IPS-15b (cell line): ENCODE measurements around the gene CLEC16A.

Source experiments
- H3K27me3 ChIP-seq: one replicate; pipeline ENCODE4 v1.6.1; 2013; ENCODE audit warnings: low read length; ENCODE audit not compliant: control insufficient read depth, insufficient read depth
- H3K36me3 ChIP-seq: one replicate; pipeline ENCODE4 v1.6.1; 2013; ENCODE audit warnings: low read length; ENCODE audit not compliant: control insufficient read depth, insufficient read depth
- H3K4me1 ChIP-seq: one replicate; pipeline ENCODE4 v1.6.1; 2013; ENCODE audit warnings: mild to moderate bottlenecking, low read length; ENCODE audit not compliant: control insufficient read depth, insufficient read depth
- H3K4me3 ChIP-seq: one replicate; pipeline ENCODE4 v1.5.1; 2013; ENCODE audit warnings: low read depth, low read length
- H3K9ac ChIP-seq: one replicate; pipeline ENCODE4 v1.6.1; 2013; ENCODE audit warnings: low read depth, mild to moderate bottlenecking, low read length
- H3K9me3 ChIP-seq: one replicate; pipeline ENCODE4 v1.6.1; 2013; ENCODE audit warnings: mild to moderate bottlenecking, low read length; ENCODE audit not compliant: control insufficient read depth, insufficient read depth

CLEC16A gene

GRCh38 chr16:11090232-11090631 lies 145.9 kb downstream of the CLEC16A start:
- Histone ChIP-seq H3K9me3 (no peaks in the 10 kb centered on the region), H3K4me1 (no peaks in the 10 kb centered on the region), H3K9ac (no peak overlapping the region), H3K4me3 (no peak overlapping the region), H3K36me3 (no peaks in the 10 kb centered on the region), H3K27me3 (no peaks in the 10 kb centered on the region)

- Histone ChIP-seq H3K9ac (no peak overlapping the region), H3K9me3 (no peaks in the 10 kb centered on the region), H3K4me3 (no peak overlapping the region), H3K4me1 (no peaks in the 10 kb centered on the region), H3K27me3 (no peaks in the 10 kb centered on the region), H3K36me3 (no peaks in the 10 kb centered on the region)
Measured at GRCh38 chr16:11091021-11091785, 146.8 kb downstream of the CLEC16A start.

- Histone ChIP-seq H3K9me3 (no peaks in the 10 kb centered on the region), H3K4me3 (no peak overlapping the region), H3K27me3 (no peaks in the 10 kb centered on the region), H3K9ac (no peak overlapping the region), H3K4me1 (no peaks in the 10 kb centered on the region), H3K36me3 (no peaks in the 10 kb centered on the region)
Measured at GRCh38 chr16:11092788-11093571, 148.6 kb downstream of the CLEC16A start.

GRCh38 chr16:11093572-11094074 lies 149.3 kb downstream of the CLEC16A start:
- no peaks in the 10 kb centered on the region for H3K9me3 ChIP-seq
- H3K27me3 ChIP-seq: no peaks in the 10 kb centered on the region
- H3K4me3 ChIP-seq: no peak overlapping the region
- no peaks in the 10 kb centered on the region for H3K4me1 ChIP-seq
- no peaks in the 10 kb centered on the region for H3K36me3 ChIP-seq
- H3K9ac ChIP-seq: no peak overlapping the region

GRCh38 chr16:11094075-11094856 lies 149.9 kb downstream of the CLEC16A start:
- Histone ChIP-seq H3K4me3 (no peak overlapping the region), H3K9me3 (no peaks in the 10 kb centered on the region), H3K4me1 (no peaks in the 10 kb centered on the region), H3K36me3 (no peaks in the 10 kb centered on the region), H3K9ac (no peak overlapping the region), H3K27me3 (no peaks in the 10 kb centered on the region)

- H3K9ac ChIP-seq: no peak overlapping the region
- H3K36me3 ChIP-seq: no peaks in the 10 kb centered on the region
- H3K4me1 ChIP-seq: no peaks in the 10 kb centered on the region
- no peaks in the 10 kb centered on the region for H3K9me3 ChIP-seq
- no peaks in the 10 kb centered on the region for H3K27me3 ChIP-seq
- H3K4me3 ChIP-seq: no peak overlapping the region
Measured at GRCh38 chr16:11094857-11095565, 150.6 kb downstream of the CLEC16A start.

GRCh38 chr16:11095935-11096334 lies 151.6 kb downstream of the CLEC16A start:
- Histone ChIP-seq H3K27me3 (no peaks in the 10 kb centered on the region), H3K4me3 (no peak overlapping the region), H3K4me1 (no peaks in the 10 kb centered on the region), H3K9me3 (no peaks in the 10 kb centered on the region), H3K9ac (no peak overlapping the region), H3K36me3 (no peaks in the 10 kb centered on the region)

- Histone ChIP-seq H3K9me3 (no peaks in the 10 kb centered on the region), H3K4me3 (no peak overlapping the region), H3K27me3 (no peaks in the 10 kb centered on the region), H3K36me3 (no peaks in the 10 kb centered on the region), H3K4me1 (no peaks in the 10 kb centered on the region), H3K9ac (no peak overlapping the region)
Measured at GRCh38 chr16:11097094-11097786, 152.9 kb downstream of the CLEC16A start.

GRCh38 chr16:11097787-11098167 lies 153.4 kb downstream of the CLEC16A start:
- H3K9ac ChIP-seq: no peak overlapping the region
- no peak overlapping the region for H3K4me3 ChIP-seq
- no peaks in the 10 kb centered on the region for H3K9me3 ChIP-seq
- no peaks in the 10 kb centered on the region for H3K4me1 ChIP-seq
- no peaks in the 10 kb centered on the region for H3K27me3 ChIP-seq
- no peaks in the 10 kb centered on the region for H3K36me3 ChIP-seq

GRCh38 chr16:11098601-11099390 lies 154.4 kb downstream of the CLEC16A start:
- no peak overlapping the region for H3K4me3 ChIP-seq
- no peaks in the 10 kb centered on the region for H3K36me3 ChIP-seq
- no peaks in the 10 kb centered on the region for H3K4me1 ChIP-seq
- no peaks in the 10 kb centered on the region for H3K27me3 ChIP-seq
- no peak overlapping the region for H3K9ac ChIP-seq
- no peaks in the 10 kb centered on the region for H3K9me3 ChIP-seq
